OCI-LY1 (cell line): ENCODE results near the gene C3orf18.

Experiments used
- EZH2 ChIP-seq: fragments of 200-600 bp; sonication (generic), shearing (Covaris generic); IDR thresholded peaks from 2 replicates; pipeline ENCODE4 v1.8.0; 2017; ENCODE audit warnings: borderline replicate concordance, mixed run types, mild to moderate bottlenecking, antibody characterized with exemption, low read length, moderate library complexity, mixed read lengths
- TF ChIP-seq, protein P1 (sequence below): fragments of 200-600 bp; sonication (generic), shearing (Covaris generic); IDR thresholded peaks from 2 replicates; pipeline ENCODE4 v1.5.1; 2017; ENCODE audit warnings: mild to moderate bottlenecking, antibody characterized with exemption, low read length, moderate library complexity, mixed read lengths

- TF ChIP-seq, protein P1, sequence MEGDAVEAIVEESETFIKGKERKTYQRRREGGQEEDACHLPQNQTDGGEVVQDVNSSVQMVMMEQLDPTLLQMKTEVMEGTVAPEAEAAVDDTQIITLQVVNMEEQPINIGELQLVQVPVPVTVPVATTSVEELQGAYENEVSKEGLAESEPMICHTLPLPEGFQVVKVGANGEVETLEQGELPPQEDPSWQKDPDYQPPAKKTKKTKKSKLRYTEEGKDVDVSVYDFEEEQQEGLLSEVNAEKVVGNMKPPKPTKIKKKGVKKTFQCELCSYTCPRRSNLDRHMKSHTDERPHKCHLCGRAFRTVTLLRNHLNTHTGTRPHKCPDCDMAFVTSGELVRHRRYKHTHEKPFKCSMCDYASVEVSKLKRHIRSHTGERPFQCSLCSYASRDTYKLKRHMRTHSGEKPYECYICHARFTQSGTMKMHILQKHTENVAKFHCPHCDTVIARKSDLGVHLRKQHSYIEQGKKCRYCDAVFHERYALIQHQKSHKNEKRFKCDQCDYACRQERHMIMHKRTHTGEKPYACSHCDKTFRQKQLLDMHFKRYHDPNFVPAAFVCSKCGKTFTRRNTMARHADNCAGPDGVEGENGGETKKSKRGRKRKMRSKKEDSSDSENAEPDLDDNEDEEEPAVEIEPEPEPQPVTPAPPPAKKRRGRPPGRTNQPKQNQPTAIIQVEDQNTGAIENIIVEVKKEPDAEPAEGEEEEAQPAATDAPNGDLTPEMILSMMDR = no peak
- no peak for TF ChIP-seq EZH2
These were observed 3.2 kb downstream of the C3orf18 start for GRCh38 chr3:50564321-50564720.
